Astrocyte (in vitro differentiated cells and primary cell): ENCODE measurements around the gene LY6G5B. TPM values are rescaled to one million over a fixed set of nuclear protein-coding genes. Genes with fewer than 3 reads are reported as not detected.

Experiments used
- DNase-seq: peaks from one replicate; pipeline ENCODE4 v3.0.0-alpha.2; 2010; ENCODE audit warnings: low read depth
- FAIRE-seq: peaks from 2 replicates; lab custom pipeline; 2011; peaks lifted over from hg19 to GRCh38; lab: Jason Lieb, UNC
- H2AFZ ChIP-seq: 2 replicates; pipeline ENCODE4 v1.6.0; 2012; ENCODE audit warnings: low read depth, low read length, inconsistent platforms
- H3K27ac ChIP-seq: 2 replicates; pipeline ENCODE4 v1.5.1; 2011; ENCODE audit warnings: low read depth, low read length, inconsistent platforms
- H3K27me3 ChIP-seq: 2 replicates; pipeline ENCODE4 v1.6.0; 2011; ENCODE audit warnings: low read length, inconsistent platforms; ENCODE audit not compliant: insufficient read depth
- H3K36me3 ChIP-seq: 2 replicates; pipeline ENCODE4 v1.5.1; 2011; ENCODE audit warnings: low read length, inconsistent platforms; ENCODE audit not compliant: insufficient read depth
- H3K4me1 ChIP-seq: 2 replicates; pipeline ENCODE4 v1.5.1; 2011; ENCODE audit warnings: low read length, inconsistent platforms; ENCODE audit not compliant: insufficient read depth
- H3K4me2 ChIP-seq: 2 replicates; pipeline ENCODE4 v1.6.0; 2012; ENCODE audit warnings: low read length, inconsistent platforms
- H3K4me3 ChIP-seq: 2 replicates; pipeline ENCODE4 v1.5.1; 2011; ENCODE audit warnings: low read depth, mild to moderate bottlenecking, low read length, inconsistent platforms; ENCODE audit not compliant: insufficient read depth
- H3K79me2 ChIP-seq: 2 replicates; pipeline ENCODE4 v1.6.0; 2012; ENCODE audit warnings: mild to moderate bottlenecking, low read length, inconsistent platforms; ENCODE audit not compliant: insufficient read depth
- H3K9ac ChIP-seq: 2 replicates; pipeline ENCODE4 v1.6.0; 2012; ENCODE audit warnings: mild to moderate bottlenecking, low read length, inconsistent platforms
- H3K9me3 ChIP-seq: 2 replicates; pipeline ENCODE4 v1.5.1; 2012; ENCODE audit warnings: low read depth, mild to moderate bottlenecking, low read length, inconsistent platforms; ENCODE audit not compliant: insufficient read depth
- H4K20me1 ChIP-seq: 2 replicates; pipeline ENCODE4 v1.6.0; 2012; ENCODE audit warnings: low read length, inconsistent platforms; ENCODE audit not compliant: insufficient read depth
- H3K27ac Mint-ChIP-seq: one replicate; pipeline ENCODE4 v1.8.0; 2021; ENCODE audit warnings: mild to moderate bottlenecking, mixed read lengths; ENCODE audit not compliant: unreplicated experiment
- H3K27me3 Mint-ChIP-seq: one replicate; pipeline ENCODE4 v1.8.0; 2021; ENCODE audit warnings: low read depth, mixed read lengths; ENCODE audit not compliant: unreplicated experiment
- H3K36me3 Mint-ChIP-seq: one replicate; pipeline ENCODE4 v1.8.0; 2021; ENCODE audit warnings: low read depth, mixed read lengths; ENCODE audit not compliant: unreplicated experiment
- H3K4me1 Mint-ChIP-seq: one replicate; pipeline ENCODE4 v1.8.0; 2021; ENCODE audit warnings: low read depth, mixed read lengths; ENCODE audit not compliant: unreplicated experiment
- H3K4me3 Mint-ChIP-seq: one replicate; pipeline ENCODE4 v1.8.0; 2021; ENCODE audit warnings: mild to moderate bottlenecking, moderate library complexity, mixed read lengths; ENCODE audit not compliant: unreplicated experiment
- H3K9me3 Mint-ChIP-seq: one replicate; pipeline ENCODE4 v1.8.0; 2021; ENCODE audit warnings: mild to moderate bottlenecking, mixed read lengths; ENCODE audit not compliant: unreplicated experiment
- EZH2 ChIP-seq: IDR thresholded peaks from 2 replicates; pipeline ENCODE4 v1.6.1; 2012; ENCODE audit warnings: mild to moderate bottlenecking, low read length, inconsistent platforms; ENCODE audit not compliant: insufficient read depth
- total RNA-seq: library from RNA; stranded (reverse); gene quantifications from 2 replicates; pipeline ENCODE4 v1.2.1, GENCODE V29; 2021
- TF ChIP-seq, protein P1 (sequence below): IDR thresholded peaks from 2 replicates; pipeline ENCODE4 v1.5.1; 2011; ENCODE audit warnings: low read depth, mild to moderate bottlenecking, inconsistent platforms, low read length, moderate library complexity; ENCODE audit not compliant: insufficient read depth

LY6G5B gene
- total RNA-seq, 1 donor from 2014 or later = 20.3 TPM

DNA sequence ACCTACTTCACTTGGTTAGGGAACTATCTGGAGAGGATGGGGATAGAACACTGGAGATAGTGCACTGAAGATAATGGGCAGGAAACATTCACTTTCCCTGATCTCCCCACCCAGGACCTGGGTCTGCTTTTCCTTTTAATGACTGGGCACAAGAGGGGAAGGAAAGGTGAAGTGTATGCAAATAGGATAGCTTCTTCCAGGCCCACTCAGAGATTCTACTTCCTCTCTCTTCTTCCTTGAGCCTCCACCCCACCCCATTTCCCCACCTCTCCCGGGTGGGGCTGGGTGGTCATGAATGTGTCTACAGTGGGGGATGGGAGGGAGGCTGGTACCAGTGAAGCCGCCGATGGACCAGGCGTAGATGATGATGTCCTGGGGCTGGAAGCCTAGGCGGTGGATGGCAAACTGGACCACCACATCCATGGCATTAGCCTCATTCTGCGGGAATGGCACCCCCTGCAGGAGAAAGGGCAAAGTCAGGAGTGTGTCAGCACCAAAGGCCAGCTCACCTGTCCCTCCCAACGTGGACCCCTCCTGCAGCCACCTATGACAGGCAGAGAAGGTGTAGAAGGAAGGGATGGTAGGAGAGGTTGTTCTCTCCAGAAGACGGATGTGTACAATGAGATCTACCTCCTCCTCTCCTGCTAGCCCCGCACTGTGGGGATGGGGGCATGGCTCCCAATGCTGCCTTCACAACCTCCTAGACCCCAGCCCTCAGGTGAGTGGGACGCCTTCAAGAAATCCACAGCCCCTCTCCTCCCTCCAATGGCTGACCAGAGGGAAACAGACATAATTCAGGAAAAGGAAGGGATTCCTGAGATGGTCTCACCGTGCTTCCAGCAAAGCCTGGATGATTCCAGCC is 19.7 kb downstream of the LY6G5B start:
- DNase-seq (no peak), FAIRE-seq (no peak)
- no peaks in the 10 kb centered on the region for H3K27me3 ChIP-seq
- no peak overlapping the region for H3K9ac ChIP-seq
- H3K4me3 ChIP-seq = no peak overlapping the region
- Mint-ChIP-seq H3K4me1 (peaks cover 11% of the 10 kb centered on the region), H3K27ac (no peak overlapping the region), H3K36me3 (peaks cover 30% of the 10 kb centered on the region), H3K4me3 (no peak overlapping the region), H3K9me3 (no peaks in the 10 kb centered on the region), H3K27me3 (no peaks in the 10 kb centered on the region)
- H3K27ac ChIP-seq = no peak overlapping the region
- no peaks in the 10 kb centered on the region for H3K79me2 ChIP-seq
- no peaks in the 10 kb centered on the region for H3K9me3 ChIP-seq
- H2AFZ ChIP-seq = no peak overlapping the region
- peaks cover 34% of the 10 kb centered on the region for H3K36me3 ChIP-seq
- H3K4me2 ChIP-seq = no peak overlapping the region
- peaks cover 3% of the 10 kb centered on the region for H4K20me1 ChIP-seq
- TF ChIP-seq, protein P1, sequence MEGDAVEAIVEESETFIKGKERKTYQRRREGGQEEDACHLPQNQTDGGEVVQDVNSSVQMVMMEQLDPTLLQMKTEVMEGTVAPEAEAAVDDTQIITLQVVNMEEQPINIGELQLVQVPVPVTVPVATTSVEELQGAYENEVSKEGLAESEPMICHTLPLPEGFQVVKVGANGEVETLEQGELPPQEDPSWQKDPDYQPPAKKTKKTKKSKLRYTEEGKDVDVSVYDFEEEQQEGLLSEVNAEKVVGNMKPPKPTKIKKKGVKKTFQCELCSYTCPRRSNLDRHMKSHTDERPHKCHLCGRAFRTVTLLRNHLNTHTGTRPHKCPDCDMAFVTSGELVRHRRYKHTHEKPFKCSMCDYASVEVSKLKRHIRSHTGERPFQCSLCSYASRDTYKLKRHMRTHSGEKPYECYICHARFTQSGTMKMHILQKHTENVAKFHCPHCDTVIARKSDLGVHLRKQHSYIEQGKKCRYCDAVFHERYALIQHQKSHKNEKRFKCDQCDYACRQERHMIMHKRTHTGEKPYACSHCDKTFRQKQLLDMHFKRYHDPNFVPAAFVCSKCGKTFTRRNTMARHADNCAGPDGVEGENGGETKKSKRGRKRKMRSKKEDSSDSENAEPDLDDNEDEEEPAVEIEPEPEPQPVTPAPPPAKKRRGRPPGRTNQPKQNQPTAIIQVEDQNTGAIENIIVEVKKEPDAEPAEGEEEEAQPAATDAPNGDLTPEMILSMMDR = peak; percentile 27
- no peak for TF ChIP-seq EZH2
- peaks cover 5% of the 10 kb centered on the region for H3K4me1 ChIP-seq

DNA sequence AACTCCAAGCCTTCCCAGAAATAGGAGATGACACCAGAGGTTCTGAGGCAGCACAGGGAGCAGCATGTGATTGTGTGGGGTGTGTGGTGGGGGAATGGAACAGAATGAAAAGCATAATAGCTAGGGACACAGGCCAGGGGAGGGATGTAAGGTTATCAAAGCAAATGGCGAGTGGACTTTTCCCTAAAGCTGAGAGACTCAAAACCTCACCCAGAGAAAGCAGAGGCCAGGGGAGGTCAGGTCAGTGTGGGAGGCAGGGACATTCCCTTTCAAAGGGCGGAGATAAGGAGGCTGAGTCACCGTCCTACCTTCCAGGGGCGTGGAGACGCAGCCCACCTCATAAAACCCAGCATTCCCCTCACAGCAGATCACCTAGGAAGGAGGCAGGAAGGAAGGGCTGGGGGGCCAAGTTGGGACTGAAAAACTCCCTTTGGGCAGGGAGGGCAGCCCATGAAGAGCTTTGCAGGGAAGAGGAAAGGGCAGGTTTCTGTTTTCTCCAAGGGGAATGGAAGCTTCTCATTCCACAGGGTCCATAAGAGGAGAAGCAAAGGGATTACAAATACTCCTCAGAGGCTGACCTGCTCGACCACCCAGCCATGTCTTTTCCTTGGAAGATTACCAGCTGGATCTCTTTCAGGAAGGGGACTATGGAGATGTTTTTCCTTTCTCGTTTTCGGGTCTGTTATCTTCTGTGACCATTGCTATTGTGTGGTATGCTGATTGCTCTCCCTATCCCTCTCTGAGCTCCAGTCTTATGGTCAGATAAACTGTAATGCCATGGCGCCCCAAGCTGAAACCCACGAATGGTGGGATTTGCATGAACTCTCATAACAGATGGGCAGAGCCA is 20.7 kb downstream of the LY6G5B start:
- Histone ChIP-seq H3K4me1 (peaks cover 5% of the 10 kb centered on the region), H3K9me3 (no peaks in the 10 kb centered on the region), H3K27ac (no peak overlapping the region), H3K4me2 (no peak overlapping the region), H3K27me3 (no peaks in the 10 kb centered on the region), H3K4me3 (no peak overlapping the region), H3K36me3 (peaks cover 31% of the 10 kb centered on the region), H3K9ac (no peak overlapping the region), H3K79me2 (no peaks in the 10 kb centered on the region), H2AFZ (no peak overlapping the region), H4K20me1 (peaks cover 3% of the 10 kb centered on the region)
- H3K27ac Mint-ChIP-seq = no peak overlapping the region
- H3K27me3 Mint-ChIP-seq = no peaks in the 10 kb centered on the region
- TF ChIP-seq EZH2 = no peak
- TF ChIP-seq, protein P1 = no peak
- H3K4me1 Mint-ChIP-seq = peaks cover 11% of the 10 kb centered on the region
- H3K4me3 Mint-ChIP-seq = no peak overlapping the region
- DNase-seq (no peak), FAIRE-seq (no peak)
- H3K36me3 Mint-ChIP-seq = peaks cover 25% of the 10 kb centered on the region
- no peaks in the 10 kb centered on the region for H3K9me3 Mint-ChIP-seq
